M059J (cell line): ENCODE results near the gene DZIP1L. TPM values are rescaled to one million over a fixed set of nuclear protein-coding genes. Genes with fewer than 3 reads are reported as not detected.

Source experiments
- DNase-seq: peaks from one replicate; pipeline ENCODE4 v3.0.0-alpha.2; 2012; ENCODE audit warnings: low read depth
- total RNA-seq: library from RNA; depleted of rRNA; stranded (reverse); fragments of >200 nt; shearing (Covaris generic); gene quantifications from 2 replicates; pipeline ENCODE4 v1.2.3, GENCODE V29; 2014; rRNA removed

Gene DZIP1L
- total RNA-seq, 1 experiment from 2014 or later, result 14.7 TPM

DNA sequence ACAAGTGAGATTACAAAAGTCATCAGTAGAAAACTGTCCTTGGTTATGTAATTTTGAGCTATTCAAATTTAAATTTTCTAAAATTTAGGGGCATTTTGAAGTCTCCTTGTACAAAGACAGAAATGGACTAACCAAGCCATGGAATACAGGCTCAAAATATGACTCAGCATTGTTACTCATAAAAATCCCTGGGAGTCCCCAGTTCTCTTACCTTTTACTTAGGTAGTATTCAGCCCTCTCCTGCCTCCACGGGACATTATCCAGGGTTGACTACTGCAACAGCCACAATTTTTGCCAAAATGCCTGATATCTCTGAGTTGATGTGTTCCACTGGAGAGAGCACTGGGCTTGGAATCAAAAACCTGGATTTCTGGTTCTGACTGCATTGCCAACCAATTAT is 80.5 kb downstream of the DZIP1L start:
- DNase-seq, result peak; percentile 39

DNA sequence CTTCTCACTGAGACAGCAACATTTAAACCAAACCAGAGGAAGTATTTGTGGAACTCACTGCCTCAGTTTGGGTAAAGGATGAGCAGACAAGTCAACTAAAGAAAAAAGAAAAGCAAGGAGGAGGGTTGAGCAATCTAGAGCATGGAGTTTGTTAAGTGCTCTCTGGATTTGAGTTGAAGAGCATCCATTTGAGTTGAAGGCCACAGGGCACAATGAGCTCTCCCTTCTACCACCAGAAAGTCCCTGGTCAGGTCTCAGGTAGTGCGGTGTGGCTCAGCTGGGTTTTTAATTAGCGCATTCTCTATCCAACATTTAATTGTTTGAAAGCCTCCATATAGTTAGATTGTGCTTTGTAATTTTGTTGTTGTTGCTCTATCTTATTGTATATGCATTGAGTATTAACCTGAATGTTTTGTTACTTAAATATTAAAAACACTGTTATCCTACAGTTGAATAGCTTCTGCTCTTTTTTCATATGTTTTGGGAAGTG is 82.2 kb downstream of the DZIP1L start:
- DNase-seq, result no peak

DNA sequence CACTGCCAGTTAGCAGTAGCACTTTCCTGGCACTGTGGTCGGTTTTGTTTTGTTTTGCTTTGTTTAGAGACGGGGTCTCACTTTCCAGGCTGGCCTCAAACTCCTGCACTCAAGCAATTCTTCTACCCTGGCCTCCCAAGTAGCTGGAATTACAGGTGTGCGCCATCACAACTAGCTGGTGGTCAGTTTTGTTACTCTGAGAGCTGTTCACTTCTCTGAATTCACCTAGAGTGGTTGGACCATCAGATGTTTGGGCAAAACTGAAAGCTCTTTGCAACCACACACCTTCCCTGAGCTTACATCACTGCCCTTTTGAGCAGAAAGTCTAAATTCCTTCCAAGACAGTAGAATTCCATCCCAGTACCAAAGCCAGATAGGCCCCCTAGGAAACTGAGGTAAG is 82.8 kb downstream of the DZIP1L start:
- no peak for DNase-seq

- DNase-seq, result no peak
Measured at GRCh38 chr3:138031536-138031935, 83.9 kb downstream of the DZIP1L start.

- DNase-seq, result peak; percentile 30
Measured at GRCh38 chr3:138030734-138031280, 84.6 kb downstream of the DZIP1L start.

- no peak for DNase-seq
Measured at GRCh38 chr3:138027821-138028220, 87.6 kb downstream of the DZIP1L start.

DNA sequence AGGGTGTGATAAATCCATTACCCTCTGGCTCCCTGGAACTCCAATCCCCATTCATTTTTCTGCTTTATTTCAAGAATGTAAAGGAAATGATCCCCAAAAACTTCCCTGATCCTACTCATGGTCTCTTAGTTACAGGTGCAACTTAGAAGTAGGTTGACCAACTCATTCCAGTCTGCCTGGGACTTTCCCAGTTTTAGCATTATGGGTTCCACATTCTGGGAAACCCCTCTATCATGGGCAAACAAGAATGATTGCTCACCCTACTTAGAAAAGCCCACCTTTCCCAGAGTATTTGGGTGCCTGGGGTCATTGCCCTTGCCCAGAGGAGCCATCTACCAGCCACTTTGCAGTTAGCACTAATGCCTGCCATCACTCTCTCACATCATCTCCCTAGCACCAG is 89.9 kb downstream of the DZIP1L start:
- DNase-seq, result no peak

DNA sequence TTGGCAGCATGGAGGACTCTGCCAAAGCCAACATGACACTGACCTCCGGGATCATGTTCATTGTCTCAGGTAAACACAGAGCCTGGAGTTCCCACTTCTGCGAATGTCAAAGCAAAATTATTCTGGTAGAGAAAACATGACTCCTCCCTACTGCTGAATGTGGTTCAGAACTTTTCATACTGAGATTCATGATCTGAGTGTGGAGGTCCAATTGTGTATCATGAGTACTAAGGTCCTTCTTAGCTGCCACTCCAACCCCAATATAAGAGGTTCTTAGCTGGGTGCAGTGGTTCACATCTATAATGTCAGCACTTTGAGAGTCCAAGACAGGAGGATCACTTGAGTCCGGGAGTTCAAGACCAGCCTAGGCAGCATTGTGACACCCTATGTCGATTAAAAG is 91.7 kb downstream of the DZIP1L start:
- no peak for DNase-seq

GRCh38 chr3:138019281-138020069 is 95.9 kb downstream of the DZIP1L start:
- DNase-seq, result no peak

DNA sequence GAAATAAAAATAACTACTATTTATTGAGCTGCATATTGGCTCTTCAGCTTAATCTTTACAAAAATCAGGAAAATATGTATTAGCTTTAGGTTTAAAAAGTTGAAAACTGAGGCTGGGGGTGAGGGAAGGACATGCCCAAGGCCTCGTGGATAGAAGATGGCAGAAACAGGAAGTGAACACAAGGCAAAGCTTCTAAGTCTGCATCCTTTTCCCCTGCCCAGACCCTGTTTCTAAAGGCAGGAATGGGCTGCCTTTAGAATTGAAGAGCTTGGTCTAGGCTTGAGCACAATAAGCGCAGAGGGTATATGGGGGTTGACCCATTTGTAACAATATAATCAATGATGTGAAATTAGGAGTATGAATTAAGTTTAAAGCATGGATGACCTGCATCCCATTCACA is 99.3 kb downstream of the DZIP1L start:
- DNase-seq, result no peak

- no peak for DNase-seq
Measured at GRCh38 chr3:138012526-138012925, 102.9 kb downstream of the DZIP1L start.

Other genes with a start within 250 kb of the DZIP1L start
- gene CLDN18, start 105.4 kb downstream of the DZIP1L start, total RNA-seq, result not detected in 2 replicates
- not detected in 2 replicates for gene A4GNT, start 16.8 kb upstream of the DZIP1L start, total RNA-seq
- gene DBR1, start 59.3 kb upstream of the DZIP1L start, total RNA-seq, result 24.3 and 34.9 TPM in 2 replicates
- gene ARMC8, start 71.7 kb upstream of the DZIP1L start, total RNA-seq, result 47.9 and 53.1 TPM in 2 replicates
- gene NME9, start 214.2 kb upstream of the DZIP1L start, total RNA-seq, result not detected in 2 replicates
- 11.2 and 14.4 TPM in 2 replicates for gene MRAS, start 233.0 kb upstream of the DZIP1L start, total RNA-seq